Muscle of leg (tissue), 9 donors: ENCODE data around the gene HSH2D. TPM values are rescaled to one million over a fixed set of nuclear protein-coding genes. Genes with fewer than 3 reads are reported as not detected.

Experiments used
- polyA plus RNA-seq, 8 donors: library from polyadenylated mRNA; unstranded; fragments of 120-200 nt; gene quantifications; one replicate each; pipeline versions ENCODE4 v1.2.1 to v1.2.3, GENCODE V29; 2013; ENCODE audit warnings: inconsistent platforms in 1 of 8, low replicate concordance in 1 of 8; ENCODE audit not compliant: insufficient read length in 8 of 8, insufficient read depth in 1 of 8
- total RNA-seq: library from RNA; stranded (reverse); fragments of 120-200 nt; gene quantifications from one replicate; pipeline ENCODE4 v1.2.4, GENCODE V29; 2013

Gene HSH2D
- total and polyA plus RNA-seq, 9 donors = 0.13 to 0.78 (median 0.27) TPM

Other genes starting within 250 kb of the HSH2D start
- not detected for gene CYP4F2, start 245.6 kb upstream of the HSH2D start, total RNA-seq
- gene CYP4F2, start 245.6 kb upstream of the HSH2D start, polyA plus RNA-seq = under 1 TPM in 1 of 8 donors, not detected in 7; 0.79 TPM
- gene CYP4F11, start 209.2 kb upstream of the HSH2D start, total RNA-seq = not detected
- not detected for gene CYP4F11, start 209.2 kb upstream of the HSH2D start, polyA plus RNA-seq
- not detected for gene OR10H4, start 194.7 kb upstream of the HSH2D start, total RNA-seq
- not detected for gene OR10H4, start 194.7 kb upstream of the HSH2D start, polyA plus RNA-seq
- 211 TPM for gene TPM4, start 67.2 kb upstream of the HSH2D start, total RNA-seq
- gene TPM4, start 67.2 kb upstream of the HSH2D start, polyA plus RNA-seq = 100 to 1,000 TPM; 181 to 338 (median 218) TPM
- gene RAB8A, start 31.8 kb upstream of the HSH2D start, total RNA-seq = 17.5 TPM
- gene RAB8A, start 31.8 kb upstream of the HSH2D start, polyA plus RNA-seq = 10 to 100 TPM; 31.9 to 59.1 (median 42.5) TPM
- not detected for gene CIB3, start 29.8 kb downstream of the HSH2D start, total RNA-seq
- under 1 TPM in 2 of 8 donors, not detected in 6; 0.23 to 0.41 TPM for gene CIB3, start 29.8 kb downstream of the HSH2D start, polyA plus RNA-seq
- 78.5 TPM for gene FAM32A, start 41.7 kb downstream of the HSH2D start, total RNA-seq
- gene FAM32A, start 41.7 kb downstream of the HSH2D start, polyA plus RNA-seq = 10 to 100 TPM; 56.6 to 89.9 (median 71.9) TPM
- gene AP1M1, start 54.2 kb downstream of the HSH2D start, total RNA-seq = 33.2 TPM
- 10 to 100 TPM; 38.9 to 56.0 (median 50.0) TPM for gene AP1M1, start 54.2 kb downstream of the HSH2D start, polyA plus RNA-seq
- 15.3 TPM for gene KLF2, start 181.1 kb downstream of the HSH2D start, total RNA-seq
- 10 to 100 TPM; 62.6 to 99.1 (median 81.1) TPM for gene KLF2, start 181.1 kb downstream of the HSH2D start, polyA plus RNA-seq